Measurements from ENCODE around the gene PNPT1.

Gene PNPT1

DNA sequence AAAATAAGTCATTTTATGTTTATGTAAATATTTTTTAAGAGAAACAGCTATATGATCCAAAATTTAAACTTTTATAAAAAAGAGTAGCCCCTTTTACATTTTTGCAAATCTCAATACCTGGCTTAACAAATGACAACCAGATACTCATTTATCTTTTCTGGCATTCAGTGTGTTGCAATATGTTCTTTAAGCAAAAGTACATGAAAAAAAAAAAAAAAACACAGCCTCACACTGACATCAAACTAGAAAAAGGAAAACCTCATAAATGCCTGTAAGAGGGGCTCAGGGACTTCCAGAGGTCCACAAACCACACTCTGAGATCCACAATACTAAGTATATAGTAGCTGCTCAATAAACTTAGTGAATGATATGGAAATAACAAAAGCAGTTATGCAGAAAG, 98.1 kb downstream of the PNPT1 start:
- DNase-seq: no peak

DNA sequence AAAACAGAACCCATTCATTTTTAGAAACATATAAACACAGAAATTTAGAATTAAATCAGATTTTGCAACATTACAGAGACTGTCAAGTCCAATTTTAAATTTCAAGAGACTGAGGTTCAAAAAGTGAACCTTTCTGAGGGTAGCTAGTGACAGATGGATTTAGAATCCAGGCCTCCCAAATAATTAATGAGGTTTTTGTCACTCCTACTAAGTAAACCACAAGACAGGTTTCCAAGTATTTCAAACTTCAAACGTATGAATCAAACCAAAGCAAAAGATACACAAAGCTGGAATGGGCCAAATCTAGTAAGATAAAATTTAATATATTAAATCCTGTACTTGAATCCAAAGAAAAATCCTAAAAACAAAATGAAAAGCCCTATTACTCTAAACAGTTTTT, 101.5 kb downstream of the PNPT1 start:
- DNase-seq: no peak

DNA sequence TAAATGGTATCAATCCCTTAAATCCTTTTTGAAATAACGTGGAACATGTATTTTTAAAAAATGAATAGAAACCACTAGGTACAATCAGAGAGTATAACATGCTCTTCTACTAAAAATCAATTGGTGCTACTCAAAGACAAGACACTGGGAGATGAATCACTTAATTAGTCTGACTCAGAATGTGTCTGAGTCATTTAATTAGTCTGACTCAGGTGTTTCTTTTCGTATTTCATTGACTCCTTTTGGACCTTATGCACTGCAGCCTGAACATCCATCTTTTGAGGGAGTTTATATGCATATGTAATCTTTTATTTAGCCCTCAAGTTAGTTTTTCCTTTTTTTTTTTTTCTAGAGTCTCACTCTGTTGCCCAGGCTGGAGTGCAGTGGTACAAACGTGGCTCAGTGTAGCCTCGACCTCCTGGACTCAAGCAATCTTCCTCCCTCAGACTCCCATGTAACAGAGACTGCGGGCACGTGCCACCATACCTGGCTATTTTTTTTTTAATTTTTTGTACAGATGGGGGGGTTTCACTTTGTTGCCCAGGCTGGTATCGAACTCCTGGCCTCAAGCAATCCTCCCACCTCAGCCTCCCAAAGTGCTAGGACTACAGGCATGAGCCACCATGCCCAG, 102.7 kb downstream of the PNPT1 start:
- DNase-seq: no peak

DNA sequence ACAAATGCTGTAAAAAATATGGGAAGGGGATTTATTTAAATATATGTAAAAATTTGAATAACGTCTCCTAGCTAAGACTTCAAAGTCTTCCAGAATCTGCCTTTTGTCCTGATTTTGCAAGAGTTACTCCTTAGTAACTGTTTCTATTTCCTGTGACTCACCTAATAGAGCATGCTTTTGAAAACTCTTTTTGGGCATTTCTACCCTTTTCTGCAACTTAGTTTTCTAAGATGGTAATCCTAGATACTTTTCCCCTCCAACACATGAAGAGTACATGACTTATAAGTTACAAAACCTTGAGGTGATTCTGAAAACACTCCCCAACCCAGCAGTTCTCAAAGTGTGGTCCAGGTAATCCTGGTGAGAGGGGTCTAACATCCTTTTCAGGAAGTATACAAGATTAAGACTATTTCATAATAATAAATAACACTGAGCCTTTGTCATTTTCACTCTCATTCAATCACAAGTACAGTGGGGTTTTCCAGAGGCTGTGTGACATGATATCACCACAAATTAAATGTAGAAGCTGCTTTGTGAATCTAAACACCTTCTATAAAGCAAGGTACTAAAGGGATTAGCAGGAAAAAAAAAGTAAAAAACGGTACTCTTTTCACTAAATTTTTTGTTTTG, 108.1 kb downstream of the PNPT1 start:
- no peak for DNase-seq
